Astrocyte (in vitro differentiated cells and primary cell): ENCODE data around the gene PGP. TPM values are rescaled to one million over a fixed set of nuclear protein-coding genes. Genes with fewer than 3 reads are reported as not detected.

Experiments
- DNase-seq: peaks from one replicate; pipeline ENCODE4 v3.0.0-alpha.2; 2010; ENCODE audit warnings: low read depth
- FAIRE-seq: peaks from 2 replicates; lab custom pipeline; 2011; peaks lifted over from hg19 to GRCh38; lab: Jason Lieb, UNC
- H2AFZ ChIP-seq: 2 replicates; pipeline ENCODE4 v1.6.0; 2012; ENCODE audit warnings: low read depth, low read length, inconsistent platforms
- H3K27ac ChIP-seq: 2 replicates; pipeline ENCODE4 v1.5.1; 2011; ENCODE audit warnings: low read depth, low read length, inconsistent platforms
- H3K27me3 ChIP-seq: 2 replicates; pipeline ENCODE4 v1.6.0; 2011; ENCODE audit warnings: low read length, inconsistent platforms; ENCODE audit not compliant: insufficient read depth
- H3K36me3 ChIP-seq: 2 replicates; pipeline ENCODE4 v1.5.1; 2011; ENCODE audit warnings: low read length, inconsistent platforms; ENCODE audit not compliant: insufficient read depth
- H3K4me1 ChIP-seq: 2 replicates; pipeline ENCODE4 v1.5.1; 2011; ENCODE audit warnings: low read length, inconsistent platforms; ENCODE audit not compliant: insufficient read depth
- H3K4me2 ChIP-seq: 2 replicates; pipeline ENCODE4 v1.6.0; 2012; ENCODE audit warnings: low read length, inconsistent platforms
- H3K4me3 ChIP-seq: 2 replicates; pipeline ENCODE4 v1.5.1; 2011; ENCODE audit warnings: low read depth, mild to moderate bottlenecking, low read length, inconsistent platforms; ENCODE audit not compliant: insufficient read depth
- H3K79me2 ChIP-seq: 2 replicates; pipeline ENCODE4 v1.6.0; 2012; ENCODE audit warnings: mild to moderate bottlenecking, low read length, inconsistent platforms; ENCODE audit not compliant: insufficient read depth
- H3K9ac ChIP-seq: 2 replicates; pipeline ENCODE4 v1.6.0; 2012; ENCODE audit warnings: mild to moderate bottlenecking, low read length, inconsistent platforms
- H3K9me3 ChIP-seq: 2 replicates; pipeline ENCODE4 v1.5.1; 2012; ENCODE audit warnings: low read depth, mild to moderate bottlenecking, low read length, inconsistent platforms; ENCODE audit not compliant: insufficient read depth
- H4K20me1 ChIP-seq: 2 replicates; pipeline ENCODE4 v1.6.0; 2012; ENCODE audit warnings: low read length, inconsistent platforms; ENCODE audit not compliant: insufficient read depth
- H3K27ac Mint-ChIP-seq: one replicate; pipeline ENCODE4 v1.8.0; 2021; ENCODE audit warnings: mild to moderate bottlenecking, mixed read lengths; ENCODE audit not compliant: unreplicated experiment
- H3K27me3 Mint-ChIP-seq: one replicate; pipeline ENCODE4 v1.8.0; 2021; ENCODE audit warnings: low read depth, mixed read lengths; ENCODE audit not compliant: unreplicated experiment
- H3K36me3 Mint-ChIP-seq: one replicate; pipeline ENCODE4 v1.8.0; 2021; ENCODE audit warnings: low read depth, mixed read lengths; ENCODE audit not compliant: unreplicated experiment
- H3K4me1 Mint-ChIP-seq: one replicate; pipeline ENCODE4 v1.8.0; 2021; ENCODE audit warnings: low read depth, mixed read lengths; ENCODE audit not compliant: unreplicated experiment
- H3K4me3 Mint-ChIP-seq: one replicate; pipeline ENCODE4 v1.8.0; 2021; ENCODE audit warnings: mild to moderate bottlenecking, moderate library complexity, mixed read lengths; ENCODE audit not compliant: unreplicated experiment
- H3K9me3 Mint-ChIP-seq: one replicate; pipeline ENCODE4 v1.8.0; 2021; ENCODE audit warnings: mild to moderate bottlenecking, mixed read lengths; ENCODE audit not compliant: unreplicated experiment
- EZH2 ChIP-seq: IDR thresholded peaks from 2 replicates; pipeline ENCODE4 v1.6.1; 2012; ENCODE audit warnings: mild to moderate bottlenecking, low read length, inconsistent platforms; ENCODE audit not compliant: insufficient read depth
- total RNA-seq: library from RNA; stranded (reverse); gene quantifications from 2 replicates; pipeline ENCODE4 v1.2.1, GENCODE V29; 2021
- TF ChIP-seq, protein P1 (sequence below): IDR thresholded peaks from 2 replicates; pipeline ENCODE4 v1.5.1; 2011; ENCODE audit warnings: low read depth, mild to moderate bottlenecking, inconsistent platforms, low read length, moderate library complexity; ENCODE audit not compliant: insufficient read depth

PGP gene
- total RNA-seq, 1 donor from 2014 or later, result 21.1 TPM

DNA sequence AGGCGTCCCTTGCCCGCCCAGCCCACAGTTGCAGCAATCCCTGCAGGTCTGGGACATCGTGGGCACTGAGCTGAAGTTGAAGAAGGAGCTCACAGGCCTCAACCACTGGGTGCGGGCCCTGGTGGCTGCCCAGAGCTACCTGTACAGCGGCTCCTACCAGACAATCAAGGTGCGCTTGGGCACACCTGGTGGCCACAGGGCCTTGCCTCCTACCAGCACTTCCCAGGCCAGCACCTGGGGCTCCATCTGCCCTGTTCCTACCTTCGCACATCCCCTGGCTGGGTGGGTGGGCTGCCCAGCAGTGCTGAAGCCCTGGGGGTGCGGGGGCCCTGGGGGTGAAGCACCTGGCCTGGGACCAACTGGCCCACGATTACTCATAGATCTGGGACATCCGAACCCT lies 39.2 kb downstream of the PGP start:
- Mint-ChIP-seq H3K27ac (no peak overlapping the region), H3K9me3 (no peaks in the 10 kb centered on the region), H3K36me3 (peaks cover 3% of the 10 kb centered on the region), H3K27me3 (no peaks in the 10 kb centered on the region), H3K4me3 (no peak overlapping the region), H3K4me1 (no peaks in the 10 kb centered on the region)
- peaks cover 12% of the 10 kb centered on the region for H4K20me1 ChIP-seq
- no peak overlapping the region for H3K4me3 ChIP-seq
- no peaks in the 10 kb centered on the region for H3K27me3 ChIP-seq
- H3K9me3 ChIP-seq, result no peaks in the 10 kb centered on the region
- FAIRE-seq, result no peak
- TF ChIP-seq, protein P1, sequence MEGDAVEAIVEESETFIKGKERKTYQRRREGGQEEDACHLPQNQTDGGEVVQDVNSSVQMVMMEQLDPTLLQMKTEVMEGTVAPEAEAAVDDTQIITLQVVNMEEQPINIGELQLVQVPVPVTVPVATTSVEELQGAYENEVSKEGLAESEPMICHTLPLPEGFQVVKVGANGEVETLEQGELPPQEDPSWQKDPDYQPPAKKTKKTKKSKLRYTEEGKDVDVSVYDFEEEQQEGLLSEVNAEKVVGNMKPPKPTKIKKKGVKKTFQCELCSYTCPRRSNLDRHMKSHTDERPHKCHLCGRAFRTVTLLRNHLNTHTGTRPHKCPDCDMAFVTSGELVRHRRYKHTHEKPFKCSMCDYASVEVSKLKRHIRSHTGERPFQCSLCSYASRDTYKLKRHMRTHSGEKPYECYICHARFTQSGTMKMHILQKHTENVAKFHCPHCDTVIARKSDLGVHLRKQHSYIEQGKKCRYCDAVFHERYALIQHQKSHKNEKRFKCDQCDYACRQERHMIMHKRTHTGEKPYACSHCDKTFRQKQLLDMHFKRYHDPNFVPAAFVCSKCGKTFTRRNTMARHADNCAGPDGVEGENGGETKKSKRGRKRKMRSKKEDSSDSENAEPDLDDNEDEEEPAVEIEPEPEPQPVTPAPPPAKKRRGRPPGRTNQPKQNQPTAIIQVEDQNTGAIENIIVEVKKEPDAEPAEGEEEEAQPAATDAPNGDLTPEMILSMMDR, result no peak
- TF ChIP-seq EZH2, result no peak
- no peak overlapping the region for H3K9ac ChIP-seq
- H3K36me3 ChIP-seq, result no peaks in the 10 kb centered on the region
- no peaks in the 10 kb centered on the region for H3K79me2 ChIP-seq
- H3K4me1 ChIP-seq, result no peaks in the 10 kb centered on the region
- no peak overlapping the region for H3K4me2 ChIP-seq
- no peak overlapping the region for H2AFZ ChIP-seq
- no peak for DNase-seq
- H3K27ac ChIP-seq, result no peak overlapping the region

GRCh38 chr16:2174396-2175131 lies 40.1 kb downstream of the PGP start:
- Mint-ChIP-seq H3K9me3 (no peaks in the 10 kb centered on the region), H3K36me3 (peaks cover 3% of the 10 kb centered on the region), H3K27me3 (no peaks in the 10 kb centered on the region), H3K27ac (no peak overlapping the region), H3K4me1 (no peaks in the 10 kb centered on the region), H3K4me3 (no peak overlapping the region)
- H2AFZ ChIP-seq, result no peak overlapping the region
- H3K27me3 ChIP-seq, result no peaks in the 10 kb centered on the region
- TF ChIP-seq, protein P1, result no peak
- TF ChIP-seq EZH2, result no peak
- no peaks in the 10 kb centered on the region for H3K4me1 ChIP-seq
- H3K4me3 ChIP-seq, result no peak overlapping the region
- H3K4me2 ChIP-seq, result no peak overlapping the region
- DNase-seq (no peak), FAIRE-seq (no peak)
- H3K9me3 ChIP-seq, result no peaks in the 10 kb centered on the region
- H3K27ac ChIP-seq, result no peak overlapping the region
- peaks cover 12% of the 10 kb centered on the region for H4K20me1 ChIP-seq
- H3K36me3 ChIP-seq, result no peaks in the 10 kb centered on the region
- H3K79me2 ChIP-seq, result no peaks in the 10 kb centered on the region
- H3K9ac ChIP-seq, result no peak overlapping the region

- Histone ChIP-seq H3K27me3 (no peaks in the 10 kb centered on the region), H3K9ac (no peak overlapping the region), H2AFZ (no peak overlapping the region), H3K79me2 (no peaks in the 10 kb centered on the region), H3K27ac (no peak overlapping the region), H3K4me1 (no peaks in the 10 kb centered on the region), H3K4me3 (no peak overlapping the region), H3K36me3 (no peaks in the 10 kb centered on the region), H3K9me3 (no peaks in the 10 kb centered on the region), H3K4me2 (no peak overlapping the region), H4K20me1 (peaks cover 12% of the 10 kb centered on the region)
- no peak for DNase-seq
- Mint-ChIP-seq H3K36me3 (peaks cover 3% of the 10 kb centered on the region), H3K4me3 (no peak overlapping the region), H3K9me3 (no peaks in the 10 kb centered on the region), H3K27me3 (no peaks in the 10 kb centered on the region), H3K4me1 (no peaks in the 10 kb centered on the region), H3K27ac (no peak overlapping the region)
- TF ChIP-seq, protein P1, result no peak
- no peak for FAIRE-seq
Measured at GRCh38 chr16:2173916-2174315, 40.7 kb downstream of the PGP start.
